Right renal cortex interstitium (tissue), 3 donors: ENCODE data around the gene SLC26A3. TPM values are rescaled to one million over a fixed set of nuclear protein-coding genes. Genes with fewer than 3 reads are reported as not detected.

Experiments
- DNase-seq, 3 donors: peaks; one replicate each; pipeline ENCODE4 v3.0.0-alpha.2; 2013; ENCODE audit warnings: low read depth in 3 of 3, low spot score in 2 of 3
- polyA plus RNA-seq, 3 donors: library from polyadenylated mRNA; unstranded; fragments of 120-200 nt; gene quantifications; one replicate each; pipeline ENCODE4 v1.2.1, GENCODE V29; 2013; ENCODE audit not compliant: insufficient read length in 3 of 3

Gene SLC26A3
- polyA plus RNA-seq, 3 donors = 0.19 to 0.40 (median 0.38) TPM

DNA sequence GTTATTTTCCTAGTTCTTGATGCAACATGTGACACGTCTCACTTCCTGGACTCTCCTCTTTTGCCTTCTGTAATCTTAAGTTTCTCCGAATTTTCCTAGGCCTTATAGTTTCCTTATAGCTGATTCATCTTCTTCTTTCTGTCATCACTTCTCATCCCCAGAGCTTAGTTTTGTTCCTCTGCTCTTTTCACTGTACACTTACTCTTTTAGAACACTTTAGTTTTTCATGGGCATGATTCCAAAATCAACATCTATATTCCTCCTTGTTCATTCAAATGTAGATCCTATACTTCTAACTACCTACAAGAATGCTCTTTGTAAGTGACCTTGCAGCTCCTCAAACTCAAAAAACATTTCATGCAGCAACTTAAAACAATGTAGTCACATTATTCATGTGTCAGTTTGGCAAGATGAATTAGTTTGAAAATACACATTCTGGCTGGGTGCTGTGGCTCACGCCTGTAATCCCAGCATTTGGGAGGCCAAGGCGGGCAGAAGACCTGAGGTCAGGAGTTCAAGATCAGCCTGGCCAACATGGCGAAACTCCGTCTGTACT, 13.1 kb upstream of the SLC26A3 start:
- DNase-seq = no peak

DNA sequence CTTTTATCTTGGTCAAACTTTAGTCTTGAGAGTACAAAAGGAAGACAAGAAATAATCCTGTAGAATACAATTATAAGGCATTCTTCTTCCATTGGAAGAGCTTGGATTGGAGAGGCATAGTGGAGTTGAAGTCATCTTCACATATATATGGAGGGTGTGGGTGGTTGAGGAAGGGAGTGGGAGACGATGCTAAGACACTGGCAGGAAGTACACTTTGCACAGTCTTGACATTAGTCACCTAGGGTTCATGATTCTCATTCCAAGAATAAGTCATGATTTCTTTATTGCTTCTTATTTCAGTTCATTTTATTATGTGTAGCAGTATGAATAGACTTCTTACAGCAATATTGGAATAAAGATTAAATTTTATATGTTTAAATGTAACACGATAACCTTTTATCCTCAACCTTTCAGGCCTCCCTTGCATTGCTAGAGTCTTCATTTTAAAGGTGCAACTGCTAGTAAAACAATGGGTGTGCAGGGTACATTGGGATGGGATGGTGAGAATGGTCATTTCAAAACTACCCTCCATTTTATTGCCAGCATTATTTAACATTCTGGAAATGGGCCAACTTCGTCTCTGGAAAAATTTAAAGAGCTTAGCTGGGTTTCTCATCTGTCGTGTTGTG, 12.3 kb upstream of the SLC26A3 start:
- no peak for DNase-seq

DNA sequence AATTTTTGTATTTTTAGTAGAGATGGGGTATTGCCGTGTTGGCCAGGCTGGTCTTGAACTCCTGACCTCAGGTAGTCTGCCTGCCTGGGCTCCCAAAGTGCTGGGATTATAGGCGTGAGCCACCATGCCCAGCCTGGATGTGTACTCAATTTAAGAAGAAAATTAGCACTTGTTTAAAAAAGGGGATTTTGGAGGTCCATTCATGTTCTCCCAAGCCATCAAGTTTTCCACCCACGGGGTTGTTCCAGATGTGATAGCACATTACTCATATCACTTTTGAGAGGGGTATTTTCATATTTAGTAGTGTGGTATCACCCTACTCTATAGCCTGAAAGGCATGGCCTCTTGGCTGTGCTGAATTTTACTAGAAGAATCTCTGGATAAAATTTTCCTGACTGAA, 10.5 kb upstream of the SLC26A3 start:
- DNase-seq = no peak

DNA sequence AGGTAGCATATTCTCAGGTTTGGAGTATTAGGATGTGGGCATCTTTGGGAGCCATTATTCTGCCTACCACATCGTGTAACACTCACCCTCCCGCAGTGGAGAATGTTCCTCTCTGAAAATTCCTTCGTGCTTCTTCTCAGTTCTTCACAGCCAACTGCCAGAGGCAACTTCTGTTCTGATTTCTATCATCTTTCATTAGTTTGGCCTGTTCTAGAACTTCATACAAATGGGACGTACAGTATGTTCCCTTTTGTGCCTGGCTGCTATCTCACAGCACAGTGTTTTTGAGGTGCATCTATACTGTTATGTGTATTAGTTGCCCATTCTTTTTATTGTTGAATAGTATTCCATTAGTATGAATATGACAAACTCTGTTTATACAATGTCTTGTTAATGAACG, 8.9 kb upstream of the SLC26A3 start:
- DNase-seq = no peak

DNA sequence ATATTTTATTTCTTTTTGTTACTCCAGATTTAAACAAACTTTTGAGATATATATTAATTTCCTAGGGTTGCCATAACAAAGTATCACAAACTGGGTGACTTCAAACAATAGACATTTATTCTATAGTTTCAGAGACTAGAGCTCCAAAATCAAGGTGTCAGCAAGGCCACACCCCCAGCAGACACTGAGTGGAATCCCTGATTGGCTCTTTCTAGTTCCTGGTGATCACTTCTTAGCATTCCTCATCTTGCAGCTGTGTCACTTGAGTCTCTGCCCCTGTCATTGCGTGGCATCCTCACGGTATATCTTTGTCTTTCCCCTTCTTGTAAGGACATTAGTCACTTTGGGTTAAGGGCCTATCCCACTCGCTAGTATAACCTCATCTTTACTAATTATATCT, 7.6 kb upstream of the SLC26A3 start:
- no peak for DNase-seq

DNA sequence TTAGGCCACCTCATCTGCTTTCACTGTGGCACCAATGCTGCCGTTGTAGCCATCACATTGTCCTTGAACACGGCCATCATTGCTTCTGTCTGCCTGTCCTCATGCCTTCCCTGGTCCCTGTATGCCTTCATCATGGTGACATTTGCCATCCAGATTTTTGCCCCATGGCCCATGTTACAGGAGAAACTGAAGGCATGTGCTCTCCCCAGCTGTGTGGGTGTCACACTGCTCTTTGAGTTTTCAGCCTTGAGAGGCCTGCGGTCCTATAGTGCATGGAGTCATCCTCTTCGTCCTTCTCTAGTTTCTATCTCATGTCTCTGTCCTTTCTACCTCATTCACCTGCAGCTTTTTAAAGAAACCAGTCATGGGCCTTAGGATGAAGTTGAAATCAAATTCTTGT, 6.2 kb upstream of the SLC26A3 start:
- no peak for DNase-seq

DNA sequence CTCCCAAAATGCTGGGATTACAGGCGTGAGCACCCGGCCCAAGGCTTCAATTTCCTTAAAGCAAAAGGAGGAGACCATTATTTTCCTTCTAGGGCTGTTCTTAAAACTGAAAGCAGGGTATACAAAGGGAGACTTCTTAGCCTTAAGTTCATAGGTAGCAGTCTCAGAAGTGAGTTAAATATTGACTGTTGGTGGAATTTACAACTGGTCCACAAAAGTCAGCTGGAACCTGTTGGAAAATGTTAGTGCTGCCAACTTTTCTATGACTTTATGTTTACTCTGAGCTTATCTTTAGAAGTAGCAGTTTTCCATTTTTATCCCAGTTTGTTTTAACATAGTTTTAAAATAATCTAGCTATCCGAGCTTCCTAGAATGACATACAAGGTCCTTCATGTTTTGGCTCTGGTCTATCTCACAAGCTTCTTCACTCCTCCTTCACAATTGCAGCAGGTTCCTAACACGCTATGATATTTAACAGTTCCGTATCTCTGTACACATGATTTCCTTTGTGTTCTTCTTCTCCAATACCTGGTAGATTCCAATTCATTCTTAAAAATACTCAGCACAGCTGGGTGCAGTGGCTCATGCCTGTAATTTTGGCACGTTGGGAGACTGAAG, 3.3 kb downstream of the SLC26A3 start:
- peak in 1 of 3 donors; percentile 1 for DNase-seq

DNA sequence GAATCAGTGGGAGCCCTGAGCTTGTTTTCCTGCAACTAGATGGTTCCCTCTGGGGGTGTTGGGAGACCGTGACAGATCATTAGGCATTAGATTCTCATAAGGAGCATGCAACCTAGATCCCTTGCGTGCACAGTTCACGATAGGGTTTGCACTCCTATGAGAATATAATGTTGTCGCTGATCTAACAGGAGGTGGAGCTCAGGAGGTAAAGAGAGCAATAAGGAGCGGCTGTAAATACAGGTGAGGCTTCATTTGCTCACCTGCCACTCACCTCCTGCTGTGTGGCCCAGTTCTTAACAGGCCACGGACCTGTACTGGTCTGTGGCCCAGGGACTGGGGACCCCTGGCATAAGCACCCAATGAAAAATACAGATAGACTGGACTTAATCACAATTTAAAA, 10.7 kb downstream of the SLC26A3 start:
- no peak for DNase-seq

DNA sequence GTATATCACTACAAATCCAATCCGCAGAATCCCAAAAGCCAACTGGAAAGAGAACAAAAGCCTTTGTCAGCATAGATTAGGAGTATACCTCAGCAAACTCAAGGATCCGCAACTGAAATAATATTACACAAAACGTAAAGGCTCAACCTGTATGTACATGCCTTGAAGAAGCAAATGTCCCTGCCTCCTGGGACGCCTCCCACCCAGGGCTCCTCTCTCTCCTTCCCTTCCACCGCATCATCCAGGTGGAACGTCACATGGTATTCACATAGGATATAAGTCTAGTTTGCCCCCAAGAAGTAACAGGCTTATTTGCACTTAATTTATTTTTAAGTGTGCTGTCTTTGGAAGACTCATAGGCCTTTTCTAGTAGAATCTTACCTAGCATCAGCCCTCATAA, 13.4 kb downstream of the SLC26A3 start:
- DNase-seq = no peak

DNA sequence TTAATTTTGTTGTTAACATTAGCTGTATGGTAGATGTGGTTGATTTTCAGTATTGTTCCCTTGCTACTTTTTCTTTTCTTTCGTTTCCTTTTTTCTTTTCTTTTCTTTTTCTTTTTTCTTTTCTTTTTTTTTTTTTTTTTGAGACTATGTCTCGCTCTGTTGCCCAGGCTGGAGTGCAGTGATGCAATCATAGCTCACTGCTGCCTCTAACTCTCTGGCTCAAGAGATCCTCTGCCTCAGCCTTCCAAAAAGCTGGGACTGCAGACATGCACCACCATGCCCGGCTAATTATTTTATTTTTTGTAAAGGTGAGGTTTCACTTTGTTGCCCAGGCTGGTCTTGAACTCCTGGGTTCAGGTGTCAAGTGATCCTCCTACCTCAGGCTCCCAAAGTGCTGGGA, 14.4 kb downstream of the SLC26A3 start:
- DNase-seq = no peak

DNA sequence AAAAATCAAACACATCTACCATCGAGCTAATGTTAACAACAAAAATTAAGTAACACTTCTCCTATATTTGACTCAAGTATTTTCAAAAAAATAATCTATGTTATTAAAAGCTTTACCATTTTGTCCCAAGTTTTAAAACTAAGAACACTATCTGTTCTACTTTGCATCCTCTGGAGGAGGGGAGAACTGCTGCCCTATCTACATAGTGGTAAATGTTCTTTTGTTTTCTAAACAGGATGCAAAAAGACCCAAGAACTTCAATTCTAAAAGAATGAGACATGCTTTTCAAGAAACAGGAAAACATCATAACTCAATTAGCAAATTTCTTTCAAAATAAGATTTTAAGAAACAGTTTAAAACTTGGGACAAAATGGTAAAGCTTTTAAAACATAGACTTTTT, 14.8 kb downstream of the SLC26A3 start:
- DNase-seq = no peak

DNA sequence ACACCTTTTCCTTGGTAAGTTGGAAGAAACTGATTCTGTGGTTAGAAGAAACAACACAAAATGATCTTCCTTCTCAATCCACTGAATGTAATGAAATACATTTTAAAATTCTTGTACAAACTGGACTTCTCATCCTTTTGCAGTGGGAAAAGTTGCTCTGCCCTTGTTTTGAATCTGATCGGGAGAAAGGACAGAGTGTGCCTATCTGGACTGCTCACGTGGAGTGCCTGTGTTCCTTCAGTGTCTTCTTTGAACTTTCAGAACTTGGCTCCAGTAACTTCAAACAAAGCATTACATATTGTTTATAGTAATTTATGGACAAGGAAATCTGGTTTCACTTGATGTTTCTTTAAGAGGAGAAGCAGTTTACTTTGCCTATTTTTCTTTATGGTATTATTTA, 17.1 kb downstream of the SLC26A3 start:
- no peak for DNase-seq

DNA sequence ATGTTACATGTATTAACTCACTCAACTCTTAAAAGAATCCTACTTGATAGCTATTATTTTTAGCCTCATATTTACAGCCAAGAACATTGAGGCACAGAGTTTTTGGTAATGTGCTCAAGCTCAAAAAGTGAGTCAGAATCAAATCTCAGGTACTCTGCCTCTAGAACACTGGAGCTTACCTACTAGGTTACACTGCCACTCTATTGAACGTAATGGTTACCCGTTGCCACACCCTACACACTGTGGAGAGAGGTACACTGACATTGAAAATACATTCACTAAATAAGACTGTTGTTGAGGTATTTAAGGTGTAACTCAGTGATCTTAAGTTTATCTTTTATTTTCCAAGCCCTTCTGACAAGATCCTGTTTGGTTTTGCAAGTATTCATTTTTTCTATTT, 17.9 kb downstream of the SLC26A3 start:
- no peak for DNase-seq

DNA sequence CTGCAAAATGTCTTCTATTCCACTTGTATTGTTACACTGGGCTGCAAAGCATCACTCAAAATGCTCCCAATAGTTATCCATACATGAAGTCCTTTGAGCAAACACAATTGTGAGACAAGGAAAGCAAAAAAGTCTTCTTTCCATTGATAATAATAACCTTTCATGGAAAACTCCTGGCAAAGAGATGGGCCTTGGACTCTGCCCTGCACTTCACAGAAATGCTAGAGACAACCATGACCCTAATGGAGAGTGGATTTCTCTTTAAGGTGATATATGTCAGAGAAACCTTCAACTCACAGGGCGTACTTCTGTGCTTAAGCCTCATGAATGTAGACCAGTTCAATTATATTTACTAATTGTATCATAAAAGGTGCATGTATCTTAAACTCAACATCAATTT, 19.4 kb downstream of the SLC26A3 start:
- no peak for DNase-seq

DNA sequence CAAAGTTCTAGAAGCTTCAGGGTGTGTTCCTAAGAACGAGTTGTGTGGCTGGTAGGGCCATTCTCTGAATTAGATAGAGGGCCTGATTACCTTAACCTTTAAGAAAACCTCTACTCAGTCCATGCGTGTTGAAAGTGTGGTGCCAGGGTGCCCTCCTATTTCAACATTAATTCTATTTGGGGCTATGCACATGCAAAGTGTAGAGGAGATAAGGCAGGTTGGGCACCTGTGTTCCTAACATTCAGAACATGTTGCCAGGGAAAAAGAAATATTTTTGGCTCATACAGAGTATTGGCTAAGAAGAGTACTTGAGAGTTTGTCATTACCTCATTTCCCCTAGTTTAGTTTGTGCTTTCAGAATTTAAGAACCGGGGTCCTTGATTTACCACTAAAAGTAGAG, 20.6 kb downstream of the SLC26A3 start:
- DNase-seq = no peak

DNA sequence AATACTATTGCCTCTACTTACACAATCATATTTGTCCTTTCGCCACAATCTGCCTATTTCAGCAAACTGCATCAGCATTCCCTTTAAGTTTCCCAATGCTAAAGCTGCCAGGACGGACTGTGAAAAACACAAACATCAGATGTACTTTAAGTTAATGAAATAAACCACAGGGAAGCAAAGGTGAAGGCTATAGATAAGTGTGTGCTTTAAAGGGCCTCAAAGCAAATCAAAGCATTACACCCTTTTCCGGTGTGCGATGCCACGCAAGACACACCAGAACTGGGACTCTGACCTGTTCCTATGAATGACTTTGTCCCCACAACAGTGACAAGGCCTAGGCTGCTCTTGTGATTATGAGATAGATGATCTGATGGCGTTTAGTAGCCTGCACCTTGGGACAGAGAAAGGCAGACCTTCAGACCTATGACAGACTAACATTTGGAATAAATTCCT, 23.4 kb downstream of the SLC26A3 start:
- no peak for DNase-seq

DNA sequence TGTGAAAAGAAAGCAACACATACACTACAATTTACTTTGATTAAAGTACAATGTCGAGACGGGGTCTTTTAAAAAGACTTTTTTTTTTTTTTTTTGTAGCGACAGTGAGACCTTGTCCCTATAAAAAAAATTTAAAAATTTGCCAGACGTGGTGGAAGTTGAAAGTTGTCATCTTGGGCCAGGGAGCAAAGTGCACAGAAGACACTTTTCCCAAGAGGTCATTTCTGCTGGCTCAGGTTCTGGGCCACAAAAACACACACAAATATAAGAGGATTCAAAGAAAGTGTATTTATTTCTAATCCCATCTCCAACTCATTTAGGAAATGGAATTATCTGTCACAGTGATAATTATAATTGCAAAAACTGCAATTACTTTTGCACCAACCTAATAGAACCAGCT, 24.7 kb downstream of the SLC26A3 start:
- DNase-seq = no peak

DNA sequence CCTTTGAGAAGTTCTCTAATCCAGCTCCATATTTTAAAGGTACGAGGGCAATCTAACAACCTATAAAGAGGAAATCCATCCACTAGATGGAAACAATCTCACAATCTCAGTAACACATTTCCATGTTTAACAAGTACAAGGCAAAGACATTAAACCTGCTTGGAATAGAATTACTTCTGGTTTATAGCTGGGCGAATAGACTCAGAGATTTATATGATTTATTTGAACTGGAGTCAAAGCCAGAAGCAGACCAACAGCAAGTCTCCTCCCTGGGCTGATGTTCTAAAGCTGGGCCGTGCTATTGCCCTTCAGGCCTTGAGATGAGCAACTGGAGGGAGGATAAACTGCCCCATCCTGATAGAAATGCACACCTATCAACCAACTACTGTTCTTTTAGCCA, 25.3 kb downstream of the SLC26A3 start:
- no peak for DNase-seq

DNA sequence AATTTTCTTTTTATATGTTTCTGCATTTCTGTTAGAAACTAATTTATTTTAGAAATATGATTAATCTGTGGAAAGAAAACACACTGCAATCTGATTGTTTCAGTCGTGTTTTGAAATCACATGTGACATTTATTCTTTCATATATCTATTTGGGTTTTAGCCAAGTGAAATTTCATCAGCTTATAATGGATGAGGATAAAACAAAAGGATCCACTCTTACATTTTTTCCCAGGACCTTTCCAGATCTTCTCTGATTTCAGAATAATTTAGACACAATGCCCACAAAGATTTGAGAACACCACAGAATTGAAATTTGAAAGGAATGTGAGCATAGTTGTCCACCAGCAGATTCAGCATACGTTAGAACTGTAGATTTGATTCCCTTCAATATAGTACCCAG, 30.0 kb downstream of the SLC26A3 start:
- DNase-seq = no peak

DNA sequence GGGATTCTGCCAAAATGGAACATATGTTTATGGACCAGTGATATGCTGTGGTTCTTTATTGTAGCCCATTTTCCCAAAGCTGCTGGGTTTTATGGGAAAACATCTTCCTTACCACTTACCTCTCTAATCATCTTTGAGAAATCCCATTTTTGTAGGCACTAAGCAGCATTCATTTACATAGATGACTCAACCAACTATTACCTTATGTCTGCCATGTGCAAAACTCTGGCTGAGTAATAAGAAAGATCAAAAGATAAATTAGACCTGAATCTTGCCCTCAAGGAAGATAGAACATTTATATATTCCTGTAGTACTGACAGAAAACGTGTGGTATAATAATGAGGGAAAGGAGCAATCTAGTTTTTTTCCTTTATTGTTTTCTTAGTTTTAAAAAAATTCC, 34.8 kb downstream of the SLC26A3 start:
- no peak for DNase-seq

DNA sequence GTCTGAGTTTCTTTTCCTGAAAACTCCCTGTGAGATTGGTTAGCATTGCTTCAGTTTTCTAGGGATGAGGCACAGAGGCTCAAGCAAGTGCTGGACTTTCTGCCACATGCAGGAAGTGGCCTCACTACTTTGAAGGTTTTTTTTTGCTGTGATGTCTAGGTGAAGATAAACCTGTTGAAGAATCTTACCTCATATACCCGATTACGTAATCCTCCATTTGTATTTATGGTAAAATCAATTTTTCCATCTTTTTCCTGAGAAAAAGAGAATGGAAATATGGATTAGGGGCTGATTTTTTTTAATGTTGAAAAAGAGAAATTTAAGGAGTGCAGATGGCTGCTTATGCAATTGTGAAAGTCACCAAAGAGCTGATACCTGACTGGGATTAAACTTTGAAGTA, 35.6 kb downstream of the SLC26A3 start:
- no peak for DNase-seq

DNA sequence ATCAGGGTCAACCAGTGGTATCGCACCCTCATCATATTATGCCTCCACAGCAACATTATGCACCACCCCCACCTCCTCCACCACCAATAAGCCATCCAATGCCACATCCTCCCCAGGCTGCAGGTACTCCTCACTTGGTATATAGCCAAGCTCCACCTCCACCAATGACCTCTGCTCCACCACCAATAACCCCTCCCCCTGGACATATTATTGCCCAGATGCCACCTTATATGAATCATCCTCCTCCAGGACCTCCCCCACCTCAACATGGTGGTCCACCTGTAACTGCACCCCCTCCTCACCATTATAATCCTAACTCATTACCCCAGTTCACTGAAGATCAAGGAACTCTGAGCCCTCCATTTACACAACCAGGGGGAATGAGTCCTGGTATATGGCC, 44.4 kb downstream of the SLC26A3 start:
- no peak for DNase-seq

DNA sequence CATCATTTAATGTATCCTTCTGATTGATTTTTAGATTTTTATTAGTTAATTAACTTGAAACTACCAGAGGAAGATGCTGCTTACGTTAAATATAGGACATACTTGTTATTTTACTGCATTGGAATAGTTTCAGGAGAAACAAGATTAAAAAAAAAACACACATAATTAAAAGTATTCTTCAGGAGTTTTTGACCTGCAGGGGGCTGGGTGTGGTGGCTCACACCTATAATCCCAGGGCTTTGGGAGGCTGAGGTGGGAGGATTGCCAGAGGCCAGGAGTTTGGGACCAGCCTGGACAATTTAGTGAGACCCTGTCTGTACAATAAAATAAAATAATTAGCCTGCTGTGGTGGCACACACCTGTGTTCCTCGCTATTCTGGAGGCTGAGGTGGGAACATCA, 48.4 kb downstream of the SLC26A3 start:
- no peak for DNase-seq
